HG02970 (cell line): ENCODE measurements around the gene SERP2.

Source experiments
- ATAC-seq: cut with Tn5 transposase; IDR thresholded peaks from one replicate; pipeline ENCODE4 v1.9.1; 2021; ENCODE audit warnings: mild to moderate bottlenecking, moderate library complexity, moderate number of reproducible peaks; ENCODE audit not compliant: unreplicated experiment, low FRiP score

SERP2 gene

DNA sequence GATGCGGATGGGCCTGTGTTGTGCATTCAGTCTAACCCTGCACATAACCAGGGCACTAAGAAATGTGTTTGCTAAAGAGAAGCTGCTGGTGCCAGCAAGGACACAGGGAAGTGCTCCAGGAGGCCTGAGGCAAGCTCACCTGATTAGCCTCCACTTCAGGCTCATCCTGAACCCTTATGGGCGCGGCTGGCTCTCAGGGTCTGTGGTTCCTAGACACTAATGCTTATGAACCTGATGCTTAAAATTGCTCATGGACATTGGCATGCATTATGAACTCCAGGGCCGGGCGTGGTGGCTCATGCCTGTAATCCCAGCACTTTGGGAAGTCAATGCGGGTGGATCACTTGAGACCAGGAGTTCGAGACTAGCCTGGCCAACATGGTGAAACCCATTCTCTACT, 34.3 kb downstream of the SERP2 start:
- no peak for ATAC-seq

DNA sequence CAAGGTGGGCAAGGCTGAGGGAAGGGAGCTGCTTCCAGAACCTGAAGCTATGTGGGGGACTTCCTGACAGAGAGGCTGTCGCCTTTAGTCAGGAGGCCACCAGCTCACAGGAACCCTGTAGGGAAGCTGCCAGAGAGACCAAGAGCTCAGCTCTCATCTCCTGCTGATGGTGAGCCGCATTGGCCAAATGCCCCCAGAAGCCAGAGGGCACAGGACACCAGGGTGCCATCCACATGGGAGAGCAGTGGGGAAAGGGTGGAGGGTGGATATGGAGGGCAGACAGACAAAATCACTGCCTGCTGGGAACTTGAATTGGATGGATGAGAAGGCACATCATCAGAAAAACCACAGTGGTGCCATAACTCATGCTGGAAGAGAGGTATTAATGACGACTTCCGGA, 36.0 kb downstream of the SERP2 start:
- ATAC-seq = no peak

DNA sequence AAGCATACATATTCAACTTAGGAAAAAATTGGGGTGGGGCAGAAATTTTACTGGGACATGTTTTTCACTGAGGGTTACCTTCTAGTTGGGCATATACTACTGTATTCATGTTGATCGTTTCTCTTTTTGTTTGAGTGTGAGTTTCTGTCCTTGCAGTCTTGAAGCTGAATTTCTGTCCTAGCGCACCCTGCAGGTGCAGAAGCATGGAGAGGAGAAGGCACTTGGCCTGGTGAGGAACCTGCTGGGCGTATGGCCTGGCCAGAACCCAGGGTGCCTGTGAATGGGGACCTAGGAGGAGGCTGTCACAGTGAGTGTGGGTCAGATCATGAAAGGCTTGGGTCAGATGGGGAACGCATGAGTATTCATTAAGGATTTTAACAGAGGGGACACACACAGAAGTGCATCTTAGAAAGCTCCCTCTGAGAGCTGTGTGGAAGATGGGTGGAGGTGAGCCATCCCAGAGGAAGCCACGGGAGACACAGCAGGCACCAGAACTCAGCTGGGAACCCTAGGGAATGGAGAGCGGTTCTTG, 36.8 kb downstream of the SERP2 start:
- ATAC-seq = no peak

DNA sequence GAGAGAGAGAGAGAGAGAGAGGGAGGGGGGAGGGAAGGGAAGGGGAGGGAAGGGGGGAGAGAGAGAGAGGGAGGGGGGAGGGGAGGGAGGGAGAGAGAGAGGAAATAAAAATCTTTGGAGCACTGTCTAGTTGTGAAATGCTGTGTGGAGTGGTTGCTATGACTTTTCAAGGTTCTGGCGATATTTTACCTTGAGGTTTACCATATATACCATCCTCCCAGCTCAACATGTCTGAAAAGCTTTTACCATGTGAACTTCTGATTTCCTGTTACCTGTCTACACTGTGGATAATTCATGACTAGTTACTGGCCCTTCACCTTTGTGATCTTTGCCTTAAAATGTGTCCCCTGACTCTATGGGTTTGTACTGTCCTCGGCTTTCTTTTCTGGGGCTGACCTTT, 38.2 kb downstream of the SERP2 start:
- ATAC-seq = no peak

DNA sequence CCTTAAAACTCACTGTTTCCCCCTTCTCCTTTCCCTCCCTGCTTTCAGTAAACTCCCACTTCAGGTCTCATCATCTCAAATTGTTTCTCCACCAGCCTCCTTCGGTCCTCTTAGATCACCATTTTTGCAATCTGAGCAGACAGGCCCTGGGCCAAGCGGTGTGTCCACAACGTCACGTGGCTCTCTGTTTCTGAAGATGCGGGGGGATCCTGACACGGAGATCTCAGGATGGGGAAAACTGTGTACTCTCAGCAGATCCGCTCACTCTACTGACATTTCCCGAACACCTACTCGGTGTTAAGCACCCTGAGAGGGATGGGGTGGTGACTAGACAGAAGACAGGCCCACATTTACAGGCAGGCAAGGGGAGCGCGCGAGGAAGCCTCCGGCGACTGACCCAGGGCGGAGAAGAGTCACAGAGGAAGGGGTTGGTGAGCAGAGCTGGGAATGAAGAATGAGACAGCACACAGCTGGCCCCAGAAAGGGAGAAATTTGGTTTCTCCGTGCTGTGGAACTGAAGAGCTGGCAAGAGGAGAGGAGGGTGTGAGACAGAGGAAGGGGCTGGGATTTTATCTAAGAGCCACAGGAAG, 38.8 kb downstream of the SERP2 start:
- ATAC-seq = no peak

DNA sequence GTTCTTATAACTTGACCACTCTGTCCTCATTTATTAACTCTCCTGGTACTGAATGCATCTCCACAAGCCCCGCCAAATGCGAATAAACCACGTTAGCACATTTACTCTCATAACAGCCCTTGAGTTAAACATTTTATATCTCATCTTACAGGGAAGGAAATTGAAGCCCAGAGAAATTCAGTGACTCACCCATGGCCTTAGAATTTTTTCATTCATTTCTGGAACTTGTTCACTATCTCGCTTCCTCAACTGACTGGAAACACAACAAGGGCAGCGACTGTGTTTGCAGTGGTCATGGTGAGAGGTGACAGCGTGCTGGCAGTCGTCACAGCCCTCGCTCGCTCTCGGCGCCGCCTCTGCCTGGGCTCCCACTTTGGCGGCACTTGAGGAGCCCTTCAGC, 39.5 kb downstream of the SERP2 start:
- ATAC-seq = no peak

DNA sequence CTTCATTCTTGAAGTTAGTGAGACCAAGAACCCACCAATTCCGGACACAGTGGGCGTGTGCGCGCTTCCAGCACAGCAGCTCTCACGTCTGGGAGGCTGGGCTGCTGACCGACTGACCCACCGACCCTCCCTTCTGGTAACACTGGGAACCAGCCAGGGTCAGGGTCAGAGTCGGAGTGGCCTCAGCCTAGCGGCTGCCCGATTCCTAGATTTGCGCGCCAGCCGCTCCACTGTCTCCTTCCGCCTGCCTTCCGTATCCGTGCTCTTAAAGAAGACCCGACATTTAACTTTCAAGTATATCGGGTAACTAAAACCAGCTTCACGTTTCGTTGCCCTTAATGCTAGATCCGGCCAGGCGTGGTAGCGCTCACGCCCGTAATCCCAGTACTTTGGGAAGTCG, 41.1 kb downstream of the SERP2 start:
- ATAC-seq = no peak

DNA sequence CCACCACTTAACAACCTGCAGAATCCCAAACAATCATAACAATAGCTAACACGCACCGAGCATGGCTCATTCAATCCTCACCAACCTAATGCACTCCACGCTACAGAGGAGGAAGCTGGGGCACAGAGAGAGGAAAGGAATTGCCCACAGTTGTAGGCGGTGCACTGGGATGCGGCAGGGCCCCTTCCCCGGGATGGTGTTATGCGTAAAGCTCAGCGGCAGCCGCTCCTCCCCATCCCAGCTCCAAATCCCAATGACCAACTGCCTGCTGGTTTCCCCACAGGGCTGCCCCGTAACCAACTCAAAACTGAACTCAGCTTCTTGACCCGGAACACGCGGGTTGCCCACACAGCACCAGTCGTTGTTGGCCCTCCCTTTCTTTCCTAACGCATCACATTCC, 42.2 kb downstream of the SERP2 start:
- no peak for ATAC-seq

DNA sequence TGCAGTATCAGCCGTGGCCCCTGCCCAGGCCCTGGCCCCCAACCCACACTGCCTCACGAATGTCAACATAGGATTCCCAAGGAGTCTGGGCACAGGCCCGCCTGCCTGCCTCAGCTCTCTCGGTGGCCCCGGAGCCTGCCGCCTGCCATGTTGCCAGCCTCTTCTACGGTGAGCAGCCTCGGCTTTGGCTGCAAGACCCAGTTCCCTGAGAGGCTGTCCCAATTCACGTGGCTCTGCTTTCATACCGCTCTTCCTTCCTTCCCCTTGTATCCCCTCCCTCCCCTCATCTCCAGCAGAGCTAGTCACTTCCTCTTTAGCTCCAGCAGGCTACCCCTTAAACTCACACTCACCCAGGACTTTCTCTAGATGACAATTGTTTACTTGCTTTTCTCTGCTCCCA, 42.7 kb downstream of the SERP2 start:
- ATAC-seq = no peak

DNA sequence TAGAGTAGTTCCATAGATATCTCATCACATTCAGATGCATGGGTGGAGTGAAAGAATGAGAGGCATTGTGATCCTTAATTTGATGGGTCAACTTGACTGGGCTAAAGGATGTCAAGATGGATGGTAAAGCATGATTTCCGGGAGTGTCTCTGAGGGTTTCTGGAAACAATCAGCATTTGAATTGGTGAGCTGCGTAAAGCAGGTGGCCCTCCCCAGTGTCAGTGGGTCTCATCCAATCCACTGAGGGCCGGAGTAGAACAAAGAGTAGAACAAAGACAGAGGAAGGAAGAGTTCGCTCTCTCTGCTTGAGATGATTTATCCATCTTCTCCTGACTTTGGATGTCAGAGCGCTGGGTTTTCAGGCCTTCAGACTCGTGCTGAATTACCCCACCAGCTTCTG, 43.1 kb downstream of the SERP2 start:
- ATAC-seq = no peak

DNA sequence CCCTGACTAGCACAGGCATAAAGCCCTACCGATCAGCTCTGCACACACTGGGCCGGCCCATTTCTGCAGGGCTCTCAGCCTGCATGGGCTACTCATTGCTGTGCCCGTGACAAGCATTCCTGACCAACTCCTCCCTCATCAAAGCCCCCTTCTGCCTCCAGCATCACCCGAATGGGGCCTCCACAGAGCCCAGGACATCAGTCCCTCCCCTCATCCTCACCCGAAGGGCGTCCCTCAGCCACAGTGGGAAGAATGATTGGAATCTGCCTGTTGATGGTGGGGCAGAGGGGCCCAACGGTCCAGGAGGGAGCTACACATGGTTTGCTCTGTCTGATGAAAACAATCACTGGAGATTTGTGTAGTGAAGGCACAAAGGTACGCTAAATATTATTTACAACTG, 43.8 kb downstream of the SERP2 start:
- ATAC-seq = no peak

DNA sequence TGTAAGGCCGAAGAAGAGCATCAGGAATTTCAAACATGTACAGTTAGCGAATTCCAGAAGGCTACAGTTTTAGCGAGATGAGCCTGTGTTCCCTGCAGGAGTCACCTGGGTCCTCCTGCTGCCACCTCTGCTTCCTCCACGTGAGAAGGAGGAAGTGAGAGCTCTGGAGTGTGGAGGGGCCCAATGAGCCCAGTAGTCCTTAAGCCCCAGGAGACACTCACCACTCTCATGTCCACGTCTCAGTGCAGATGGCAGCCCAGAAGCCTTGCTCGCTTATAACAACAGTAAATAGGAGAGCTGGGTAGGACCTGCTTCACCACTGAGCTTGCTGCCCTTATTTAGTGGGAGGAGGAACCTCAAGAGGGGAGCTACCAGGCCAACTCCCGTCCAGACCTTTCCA, 44.3 kb downstream of the SERP2 start:
- no peak for ATAC-seq

DNA sequence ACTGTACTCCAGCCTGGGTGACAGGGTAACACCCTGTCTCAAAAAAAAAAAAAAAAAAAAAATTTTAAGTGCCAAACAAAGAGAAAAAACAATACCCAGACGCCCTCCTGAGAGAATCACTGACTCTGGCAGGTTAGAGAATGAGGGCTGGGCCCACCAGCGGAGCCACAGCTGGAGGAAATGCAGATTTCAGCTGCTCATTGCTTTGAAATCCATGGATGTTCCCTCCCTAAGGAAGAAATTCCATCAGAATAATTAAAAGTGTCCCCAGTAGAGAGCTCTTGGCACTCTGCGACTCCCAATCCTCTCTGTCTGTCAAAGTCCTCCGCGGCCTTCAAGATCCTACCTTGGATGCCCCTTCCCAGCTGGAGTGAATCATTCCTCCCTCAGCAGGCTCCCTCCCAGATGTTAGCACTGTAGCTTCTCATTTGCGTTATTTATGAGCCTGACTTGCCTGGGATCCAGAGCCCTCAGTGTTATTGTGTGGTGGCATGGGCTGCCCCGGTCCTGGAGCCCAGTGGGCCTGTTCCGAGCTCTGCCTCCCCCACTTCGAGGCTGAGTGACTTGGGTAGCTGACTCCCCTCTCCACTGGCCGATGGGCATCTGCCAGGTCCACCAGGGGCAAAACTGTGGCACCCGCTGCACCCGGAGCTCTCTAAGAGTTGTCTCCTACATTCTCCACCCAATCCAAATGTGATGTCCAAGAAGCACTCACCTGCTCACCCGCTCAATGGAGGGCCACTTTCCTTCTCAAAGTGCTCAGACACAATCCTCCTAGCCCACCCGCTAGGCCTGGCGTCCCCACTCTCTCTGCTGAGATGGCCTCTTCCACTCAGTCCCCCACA, 47.0 kb downstream of the SERP2 start:
- no peak for ATAC-seq

DNA sequence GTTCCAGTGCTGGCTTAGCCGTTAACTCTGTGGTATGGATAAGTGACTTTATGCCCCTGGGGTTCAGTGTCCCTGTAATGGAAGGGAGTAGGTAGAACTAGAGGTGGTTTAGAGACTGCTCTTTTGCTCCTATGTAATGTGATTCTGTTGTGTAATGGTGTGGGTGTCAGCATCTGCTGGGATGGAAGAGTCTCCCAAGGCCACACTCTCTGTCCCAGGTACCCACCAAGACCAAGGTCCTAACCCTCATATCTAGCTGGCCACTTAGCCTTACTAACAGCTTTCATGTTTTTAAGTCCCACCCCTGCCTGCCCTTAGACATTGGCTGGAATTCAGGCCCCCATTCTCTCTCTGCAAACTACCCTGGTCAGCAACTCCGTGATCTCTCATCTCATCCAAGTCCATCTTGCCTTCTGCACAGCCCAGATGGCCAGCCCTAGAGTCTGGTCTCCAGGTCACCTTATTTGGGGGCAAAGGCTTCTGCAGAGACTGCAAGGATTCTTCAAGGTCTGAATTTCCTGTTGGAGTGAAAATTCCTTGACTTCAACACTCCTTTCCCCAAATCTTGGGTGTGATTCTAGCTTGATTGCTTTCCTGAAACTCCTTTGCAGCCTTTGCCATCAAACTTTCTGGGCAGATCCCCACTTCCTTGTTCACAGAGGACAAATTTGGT, 48.4 kb downstream of the SERP2 start:
- no peak for ATAC-seq

DNA sequence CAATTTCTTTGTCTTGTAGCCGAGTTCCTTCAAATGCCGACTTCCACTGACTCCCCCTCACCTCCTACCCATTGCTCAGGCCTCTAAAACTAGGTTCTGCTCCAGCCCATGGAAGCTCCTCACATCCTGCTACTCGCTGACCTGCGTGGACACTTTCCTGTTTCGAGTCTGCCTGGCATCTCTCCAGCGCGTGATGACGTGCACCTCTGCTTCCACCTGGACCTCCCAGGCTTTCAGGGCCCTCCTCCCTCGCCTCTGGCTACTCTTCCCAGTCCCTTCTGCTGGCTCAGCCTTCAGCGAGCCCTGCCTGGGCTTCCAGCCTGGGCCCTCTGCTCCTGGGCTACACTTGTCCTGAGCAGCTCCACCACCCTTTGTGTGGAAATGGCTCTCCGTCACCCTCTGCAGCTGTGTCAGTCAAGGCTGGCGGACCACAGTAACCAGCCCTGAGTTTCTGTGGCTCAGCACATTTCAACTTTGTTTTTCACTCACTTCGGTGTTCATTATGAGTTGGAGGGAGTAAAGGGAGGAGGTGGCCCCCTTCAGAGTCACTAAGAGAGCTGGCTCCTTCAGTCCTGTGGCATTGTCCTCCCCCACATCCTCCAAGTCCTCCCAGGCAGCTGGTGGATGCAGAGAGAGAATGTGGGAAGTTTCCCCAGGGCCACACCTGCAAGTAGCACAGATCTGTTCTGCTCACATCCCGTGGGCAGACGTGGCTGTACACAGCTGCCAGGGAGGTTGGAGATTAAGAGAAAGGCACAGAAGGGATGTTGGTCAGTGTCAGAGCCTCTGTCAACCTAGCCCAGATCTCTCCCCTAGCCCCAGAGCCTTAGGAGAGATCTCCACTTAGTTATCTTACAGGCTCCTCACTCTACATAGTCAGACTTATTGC, 49.4 kb downstream of the SERP2 start:
- no peak for ATAC-seq

DNA sequence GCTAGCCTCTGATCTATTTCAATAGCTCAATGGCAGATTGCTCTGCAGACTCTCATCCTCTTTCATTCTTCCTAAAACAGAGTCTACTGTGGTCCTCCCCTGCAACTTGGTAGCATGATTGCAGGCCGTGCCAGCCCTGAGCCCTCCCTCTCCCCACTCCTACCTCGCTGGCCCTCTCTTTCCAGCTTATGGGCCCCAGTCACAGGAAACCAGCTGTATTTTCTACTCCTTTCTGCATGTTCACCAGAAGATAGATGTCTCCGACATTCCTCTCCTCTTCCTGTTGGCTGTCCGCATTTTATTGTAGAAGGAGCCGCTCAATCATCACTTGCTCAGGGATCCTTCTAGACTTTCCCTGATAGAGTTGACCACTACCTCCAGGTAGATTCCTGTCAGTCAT, 50.2 kb downstream of the SERP2 start:
- no peak for ATAC-seq

DNA sequence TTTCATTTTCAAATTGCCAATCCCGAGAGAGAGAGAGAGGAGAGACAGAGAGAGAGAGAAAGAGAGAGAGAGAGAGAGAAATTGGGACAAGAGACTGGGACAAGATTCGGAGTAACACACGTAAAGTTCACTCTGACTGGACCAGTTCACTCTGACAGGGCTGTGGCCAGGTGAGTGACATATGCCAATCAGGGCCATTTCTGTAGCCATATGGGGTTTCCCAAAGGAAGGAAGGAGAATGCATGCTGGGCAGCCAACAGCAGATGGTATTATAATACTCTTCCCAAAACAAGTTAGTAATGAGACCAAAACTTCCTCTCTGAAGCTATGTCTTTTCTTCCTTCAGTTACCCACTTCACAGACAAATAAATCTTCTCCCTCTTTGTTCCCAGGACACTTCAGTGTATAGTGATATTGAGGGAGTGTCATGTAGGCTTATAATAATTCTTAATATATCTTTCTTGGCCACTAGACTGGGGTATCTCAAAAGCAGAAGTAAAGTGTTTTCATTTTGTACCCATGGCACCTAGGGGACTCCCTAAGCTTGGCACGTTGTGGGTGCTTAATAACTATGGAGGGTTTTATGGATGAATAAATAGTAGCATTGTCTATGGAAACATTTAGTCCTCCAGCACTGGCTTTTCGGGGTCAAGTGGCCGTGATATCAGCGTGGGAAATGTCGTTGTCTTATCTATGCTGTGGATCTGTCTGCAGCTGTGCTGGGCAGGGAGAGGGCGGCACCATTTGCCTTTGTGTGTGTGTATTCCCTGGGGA, 51.6 kb downstream of the SERP2 start:
- ATAC-seq = no peak

DNA sequence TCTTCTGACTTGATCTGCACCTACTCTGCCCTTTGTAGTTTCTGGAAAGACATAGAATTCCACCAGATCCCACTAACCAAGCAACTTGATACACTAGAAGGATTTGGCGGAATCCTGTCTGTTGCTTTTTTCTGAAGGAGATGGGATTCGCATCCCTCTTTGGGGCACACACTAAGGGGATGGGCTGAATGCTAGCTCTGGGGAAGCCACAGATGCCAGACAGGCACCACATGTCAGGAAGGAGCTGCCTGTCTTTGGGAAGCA, 52.1 kb downstream of the SERP2 start:
- no peak for ATAC-seq

DNA sequence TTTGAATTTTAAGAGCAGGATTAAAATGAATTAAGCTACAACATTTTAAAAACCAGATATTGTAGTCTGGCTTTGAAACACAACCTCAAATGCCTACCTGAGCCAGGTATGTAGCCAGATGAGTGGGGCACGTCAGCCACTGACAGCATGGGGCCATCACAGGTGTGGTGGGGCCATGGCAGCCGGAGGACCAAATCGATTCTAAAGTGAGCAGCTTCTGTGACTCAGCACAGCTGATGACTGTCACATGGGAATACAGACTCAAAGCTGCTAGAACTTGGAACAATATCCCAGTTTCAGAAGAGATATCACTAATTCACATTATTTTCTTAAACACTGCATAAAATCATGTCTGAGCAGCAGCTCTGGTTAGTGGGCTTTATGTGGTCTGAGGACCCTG, 52.8 kb downstream of the SERP2 start:
- ATAC-seq = no peak

DNA sequence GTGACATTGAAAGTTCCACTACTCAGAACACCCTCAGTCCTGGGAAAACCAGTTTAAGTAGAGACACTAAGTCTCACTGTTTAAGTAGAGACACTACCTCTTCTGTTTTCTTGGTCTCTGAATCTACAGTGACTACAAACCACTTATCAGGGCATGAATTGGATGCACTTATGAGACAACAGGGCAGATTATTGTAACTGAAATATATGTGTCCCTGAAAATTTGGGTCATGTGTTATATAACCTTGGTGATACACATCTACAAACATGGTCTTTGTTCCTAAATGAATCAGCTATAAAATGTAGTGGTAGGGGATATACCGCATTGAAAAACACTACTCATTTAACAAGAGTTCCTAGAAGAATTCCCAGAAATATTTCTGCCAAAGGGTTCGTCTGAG, 55.7 kb downstream of the SERP2 start:
- ATAC-seq = no peak
